Lower leg skin (tissue), 3 donors: ENCODE measurements around the gene CAMSAP2.

Source experiments
- POLR2A ChIP-seq, 2 donors: fragments of 450-650 bp; IDR thresholded peaks; one replicate each; pipeline ENCODE4 v1.6.1; 2016 to 2017; ENCODE audit warnings: antibody characterized with exemption in 2 of 2, mild to moderate bottlenecking in 1 of 2, moderate library complexity in 1 of 2
- TF ChIP-seq, protein P1 (sequence below), 3 donors: fragments of 450-650 bp; IDR thresholded peaks; one replicate each; pipeline ENCODE4 v1.5.1; 2016; ENCODE audit warnings: antibody characterized with exemption in 3 of 3, mild to moderate bottlenecking in 3 of 3, moderate library complexity in 2 of 3

DNA sequence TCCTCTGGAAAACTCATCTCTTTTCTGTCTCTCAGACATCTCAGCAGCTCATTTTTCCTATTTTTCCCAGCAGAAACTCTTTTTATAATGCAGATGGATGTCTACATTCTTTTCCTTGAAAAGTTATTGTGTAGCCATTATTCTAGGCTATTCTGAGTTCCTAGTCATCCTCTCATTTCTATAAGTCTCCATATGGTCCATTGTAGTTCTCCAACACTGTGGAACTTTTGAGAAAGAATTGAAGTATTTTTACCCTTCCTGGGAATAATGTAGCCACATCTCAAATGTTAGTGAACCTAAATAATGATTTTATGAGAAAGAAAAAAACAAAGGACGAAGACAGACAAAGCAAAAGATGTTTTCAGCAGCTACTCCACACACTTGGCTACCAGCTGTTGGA is 107.7 kb downstream of the CAMSAP2 start:
- TF ChIP-seq, protein P1, sequence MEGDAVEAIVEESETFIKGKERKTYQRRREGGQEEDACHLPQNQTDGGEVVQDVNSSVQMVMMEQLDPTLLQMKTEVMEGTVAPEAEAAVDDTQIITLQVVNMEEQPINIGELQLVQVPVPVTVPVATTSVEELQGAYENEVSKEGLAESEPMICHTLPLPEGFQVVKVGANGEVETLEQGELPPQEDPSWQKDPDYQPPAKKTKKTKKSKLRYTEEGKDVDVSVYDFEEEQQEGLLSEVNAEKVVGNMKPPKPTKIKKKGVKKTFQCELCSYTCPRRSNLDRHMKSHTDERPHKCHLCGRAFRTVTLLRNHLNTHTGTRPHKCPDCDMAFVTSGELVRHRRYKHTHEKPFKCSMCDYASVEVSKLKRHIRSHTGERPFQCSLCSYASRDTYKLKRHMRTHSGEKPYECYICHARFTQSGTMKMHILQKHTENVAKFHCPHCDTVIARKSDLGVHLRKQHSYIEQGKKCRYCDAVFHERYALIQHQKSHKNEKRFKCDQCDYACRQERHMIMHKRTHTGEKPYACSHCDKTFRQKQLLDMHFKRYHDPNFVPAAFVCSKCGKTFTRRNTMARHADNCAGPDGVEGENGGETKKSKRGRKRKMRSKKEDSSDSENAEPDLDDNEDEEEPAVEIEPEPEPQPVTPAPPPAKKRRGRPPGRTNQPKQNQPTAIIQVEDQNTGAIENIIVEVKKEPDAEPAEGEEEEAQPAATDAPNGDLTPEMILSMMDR (IDR thresholded peaks at IDR 0.05): no peak
- no peak for TF ChIP-seq POLR2A (IDR thresholded peaks at IDR 0.05)
